ENCODE measurements around the gene ADAM19. TPM values are rescaled to one million over a fixed set of nuclear protein-coding genes. Genes with fewer than 3 reads are reported as not detected.

Gene ADAM19
- total RNA-seq, 2 experiments from 2014 or later: 24.2 to 103 TPM

- CTCF ChIA-PET (ENCODE audit: unreplicated experiment): interaction anchor here (1.0 to 3.6 kb wide), 3 partner anchors 9 to 108 kb away, joined by 3 to 10 read pairs (median 6); no protein-coding TSS in a partner anchor
- H3K4me1 ChIP-seq (ENCODE audit: insufficient read depth, low read length, poor library complexity, severe bottlenecking): peaks cover 75% of the 10 kb centered on the region
Observed at GRCh38 chr5:157594257-157594656, 18.7 kb upstream of the ADAM19 start.

GRCh38 chr5:157593052-157593757, 17.6 kb upstream of the ADAM19 start:
- TF ChIP-seq EZH2phosphoT487 (IDR thresholded peaks at IDR 0.05; ENCODE audit: borderline replicate concordance, low read depth, low read length) (no peak), CTCF (conservative IDR thresholded peaks at IDR 0.05; ENCODE audit: low read length) (no peak)
- H2AFZ ChIP-seq (ENCODE audit: low read length): peak overlapping the region; percentile 19; the same call in 1 of the 2 replicates
- POLR2A ChIA-PET: interaction anchor here (0.6 to 8.5 kb wide), 25 partner anchors 8 to 1601 kb away, joined by 3 to 111 read pairs (median 4); partner anchors contain the start of gene ADAM19
- no peaks in the 10 kb centered on the region for H3K9me2 ChIP-seq (ENCODE audit: insufficient read depth, low read length)
- H3K4me2 ChIP-seq (ENCODE audit: low read length): peak overlapping the region; percentile 91
- H3K79me2 ChIP-seq (ENCODE audit: insufficient read depth, low read depth, low read length): no peaks in the 10 kb centered on the region
- intact Hi-C loops (cut with micrococcal nuclease; ENCODE audit: unreplicated experiment): loop anchor here (10.0 kb wide), 1 partner anchor 1612 kb away; the partner anchor contains the start of gene RNF145
- H4K20me1 ChIP-seq (ENCODE audit: insufficient read depth, low read length): no peaks in the 10 kb centered on the region
- BruUV-seq (replicated peaks): TSS peak; percentile 77
- CTCF ChIA-PET (ENCODE audit: unreplicated experiment): interaction anchor here (1.3 to 2.1 kb wide), 2 partner anchors 10 to 16 kb away, joined by 3 to 6 read pairs; no protein-coding TSS in a partner anchor
- DNase-seq (ENCODE audit: low spot score): peak; percentile 67
- H3K9me3 ChIP-seq (ENCODE audit: low read length): no peaks in the 10 kb centered on the region; the same call in 1 of the 2 replicates
- H3K4me1 ChIP-seq (ENCODE audit: insufficient read depth, low read length, poor library complexity, severe bottlenecking): peaks cover 65% of the 10 kb centered on the region
- H3K36me3 ChIP-seq (ENCODE audit: insufficient read depth, low read length): no peaks in the 10 kb centered on the region
- peak overlapping the region; percentile 57 for H3K4me3 ChIP-seq (ENCODE audit: low read depth, low read length, poor library complexity, severe bottlenecking)
- H3K27ac ChIP-seq (ENCODE audit: low read depth, low read length, poor library complexity, severe bottlenecking): peak overlapping the region; percentile 54

More at GRCh38 chr5:157594257-157594656, 18.7 kb upstream of the ADAM19 start:
- POLR2A ChIA-PET: interaction anchor here (0.6 to 8.5 kb wide), 14 partner anchors 9 to 306 kb away, joined by 3 to 111 read pairs (median 4); partner anchors contain the start of gene ADAM19
- H3K79me2 ChIP-seq (ENCODE audit: insufficient read depth, low read depth, low read length): no peaks in the 10 kb centered on the region
- H3K36me3 ChIP-seq (ENCODE audit: insufficient read depth, low read length): no peaks in the 10 kb centered on the region
- no peaks in the 10 kb centered on the region for H3K9me2 ChIP-seq (ENCODE audit: insufficient read depth, low read length)
- peak overlapping the region; percentile 58; the same call in 1 of the 2 replicates for H2AFZ ChIP-seq (ENCODE audit: low read length)
- BruUV-seq (replicated peaks): no TSS peak
- peak overlapping the region; percentile 91 for H3K4me2 ChIP-seq (ENCODE audit: low read length)
- TF ChIP-seq CTCF (conservative IDR thresholded peaks at IDR 0.05; ENCODE audit: low read length) (no peak), EZH2phosphoT487 (IDR thresholded peaks at IDR 0.05; ENCODE audit: borderline replicate concordance, low read depth, low read length) (no peak)
- intact Hi-C loops (cut with micrococcal nuclease; ENCODE audit: unreplicated experiment): loop anchor here (10.0 kb wide), 1 partner anchor 1611 kb away; the partner anchor contains the start of gene RNF145
- no peak for DNase-seq (ENCODE audit: low spot score)
- H3K4me3 ChIP-seq (ENCODE audit: low read depth, low read length, poor library complexity, severe bottlenecking): no peak overlapping the region
- no peaks in the 10 kb centered on the region for H4K20me1 ChIP-seq (ENCODE audit: insufficient read depth, low read length)
- peak overlapping the region; percentile 13 for H3K27ac ChIP-seq (ENCODE audit: low read depth, low read length, poor library complexity, severe bottlenecking)
- no peaks in the 10 kb centered on the region; the same call in 1 of the 2 replicates for H3K9me3 ChIP-seq (ENCODE audit: low read length)
